Thyroid gland (tissue), 4 donors: ENCODE data around the gene RNF31.

ENCODE experiments used
- POLR2A ChIP-seq, 2 donors: fragments of 450-650 bp; IDR thresholded peaks; one replicate each; pipeline ENCODE4 v1.6.1; 2017; ENCODE audit warnings: antibody characterized with exemption in 2 of 2, mild to moderate bottlenecking in 2 of 2, moderate library complexity in 1 of 2
- TF ChIP-seq, protein P1 (sequence below), 6 experiments: fragments of 200-600 bp in 3 of 6; fragments of 450-650 bp in 3 of 6; sonication (generic) in 3 of 6; IDR thresholded peaks; one replicate each; pipeline ENCODE4 v1.5.1; 2016 to 2019; ENCODE audit warnings: antibody characterized with exemption in 6 of 6, mild to moderate bottlenecking in 2 of 6, inconsistent platforms in 1 of 6, moderate library complexity in 1 of 6

- TF ChIP-seq, protein P1, sequence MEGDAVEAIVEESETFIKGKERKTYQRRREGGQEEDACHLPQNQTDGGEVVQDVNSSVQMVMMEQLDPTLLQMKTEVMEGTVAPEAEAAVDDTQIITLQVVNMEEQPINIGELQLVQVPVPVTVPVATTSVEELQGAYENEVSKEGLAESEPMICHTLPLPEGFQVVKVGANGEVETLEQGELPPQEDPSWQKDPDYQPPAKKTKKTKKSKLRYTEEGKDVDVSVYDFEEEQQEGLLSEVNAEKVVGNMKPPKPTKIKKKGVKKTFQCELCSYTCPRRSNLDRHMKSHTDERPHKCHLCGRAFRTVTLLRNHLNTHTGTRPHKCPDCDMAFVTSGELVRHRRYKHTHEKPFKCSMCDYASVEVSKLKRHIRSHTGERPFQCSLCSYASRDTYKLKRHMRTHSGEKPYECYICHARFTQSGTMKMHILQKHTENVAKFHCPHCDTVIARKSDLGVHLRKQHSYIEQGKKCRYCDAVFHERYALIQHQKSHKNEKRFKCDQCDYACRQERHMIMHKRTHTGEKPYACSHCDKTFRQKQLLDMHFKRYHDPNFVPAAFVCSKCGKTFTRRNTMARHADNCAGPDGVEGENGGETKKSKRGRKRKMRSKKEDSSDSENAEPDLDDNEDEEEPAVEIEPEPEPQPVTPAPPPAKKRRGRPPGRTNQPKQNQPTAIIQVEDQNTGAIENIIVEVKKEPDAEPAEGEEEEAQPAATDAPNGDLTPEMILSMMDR (IDR thresholded peaks at IDR 0.05), result no peak
- no peak for TF ChIP-seq POLR2A (IDR thresholded peaks at IDR 0.05)
These were observed 10.4 kb upstream of the RNF31 start for GRCh38 chr14:24136684-24137528.
